Upper lobe of left lung (tissue), 6 donors: Measurements from ENCODE around the gene S1PR5. TPM values are rescaled to one million over a fixed set of nuclear protein-coding genes. Genes with fewer than 3 reads are reported as not detected.

Source experiments
- ATAC-seq, 2 donors: fragments of 200-7000 bp; cut with Tn5 transposase; one replicate each; pipeline ENCODE4 v1.9.1; 2022; ENCODE audit warnings: mild to moderate bottlenecking in 2 of 2, moderate library complexity in 2 of 2; ENCODE audit not compliant: low FRiP score in 2 of 2
- DNase-seq, 2 donors: peaks; one replicate each; pipeline ENCODE4 v3.0.0-alpha.2; 2019 to 2020
- H3K27ac ChIP-seq, 4 donors: fragments of 200-600 bp; sonication (generic); one replicate each; pipeline ENCODE4 v1.5.1; 2016 to 2019
- H3K27me3 ChIP-seq, 4 donors: fragments of 200-600 bp; sonication (generic); one replicate each; pipeline ENCODE4 v1.5.1; 2017 to 2019
- H3K36me3 ChIP-seq, 4 donors: fragments of 200-600 bp; sonication (generic); one replicate each; pipeline ENCODE4 v1.5.1; 2016 to 2019
- H3K4me1 ChIP-seq, 4 donors: fragments of 200-600 bp; sonication (generic); one replicate each; pipeline ENCODE4 v1.5.1; 2018 to 2019
- H3K4me3 ChIP-seq, 4 donors: fragments of 200-600 bp; sonication (generic); one replicate each; pipeline ENCODE4 v1.5.1; 2017 to 2019; ENCODE audit warnings: mild to moderate bottlenecking in 2 of 4, moderate library complexity in 1 of 4
- H3K9me3 ChIP-seq, 4 donors: fragments of 200-600 bp; sonication (generic); one replicate each; pipeline ENCODE4 v1.5.1; 2018 to 2019
- CTCF ChIP-seq, 6 experiments: fragments of 450-650 bp in 4 of 6; fragments of 200-600 bp in 2 of 6; sonication (generic) in 2 of 6; IDR thresholded peaks; one replicate each; pipeline ENCODE4 v1.5.1; 2016 to 2019; ENCODE audit warnings: antibody characterized with exemption in 6 of 6
- EP300 ChIP-seq, 4 donors: sonication (generic); formaldehyde crosslinking; IDR thresholded peaks; one replicate each; pipeline ENCODE4 v1.5.1; 2017; ENCODE audit warnings: antibody characterized with exemption in 4 of 4, control low read depth in 2 of 4
- POLR2A ChIP-seq, 4 donors: fragments of 450-650 bp; IDR thresholded peaks; one replicate each; pipeline ENCODE4 v1.5.1; 2016 to 2017; ENCODE audit warnings: antibody characterized with exemption in 4 of 4, mild to moderate bottlenecking in 2 of 4
- POLR2AphosphoS5 ChIP-seq, 2 donors: sonication (generic); formaldehyde crosslinking; IDR thresholded peaks; one replicate each; pipeline ENCODE4 v1.5.1; 2017; ENCODE audit warnings: antibody characterized with exemption in 2 of 2
- WGBS, 2 donors: methylation state at CpG; one replicate each; pipeline ENCODE4 v1.1.5; 2017 to 2018; 5-methylcytosine and 5-hydroxymethylcytosine counted together
- total RNA-seq, 6 donors: library from RNA; depleted of rRNA in 4 of 6; stranded (reverse); fragments of >200 nt in 4 of 6; gene quantifications; one replicate each; pipeline versions ENCODE4 v1.1.0 to v1.2.1, GENCODE V29; 2016 to 2021
- donor health status: DM: no; HTN: no; CAD: no; lungs with moderate emphysema.
- donor health status: DM: no; HTN: yes; CAD: no; lungs with severe emphysema.

Gene S1PR5
- total RNA-seq, 6 donors from 2014 or later: 0.49 to 2.7 (median 1.8) TPM

DNA sequence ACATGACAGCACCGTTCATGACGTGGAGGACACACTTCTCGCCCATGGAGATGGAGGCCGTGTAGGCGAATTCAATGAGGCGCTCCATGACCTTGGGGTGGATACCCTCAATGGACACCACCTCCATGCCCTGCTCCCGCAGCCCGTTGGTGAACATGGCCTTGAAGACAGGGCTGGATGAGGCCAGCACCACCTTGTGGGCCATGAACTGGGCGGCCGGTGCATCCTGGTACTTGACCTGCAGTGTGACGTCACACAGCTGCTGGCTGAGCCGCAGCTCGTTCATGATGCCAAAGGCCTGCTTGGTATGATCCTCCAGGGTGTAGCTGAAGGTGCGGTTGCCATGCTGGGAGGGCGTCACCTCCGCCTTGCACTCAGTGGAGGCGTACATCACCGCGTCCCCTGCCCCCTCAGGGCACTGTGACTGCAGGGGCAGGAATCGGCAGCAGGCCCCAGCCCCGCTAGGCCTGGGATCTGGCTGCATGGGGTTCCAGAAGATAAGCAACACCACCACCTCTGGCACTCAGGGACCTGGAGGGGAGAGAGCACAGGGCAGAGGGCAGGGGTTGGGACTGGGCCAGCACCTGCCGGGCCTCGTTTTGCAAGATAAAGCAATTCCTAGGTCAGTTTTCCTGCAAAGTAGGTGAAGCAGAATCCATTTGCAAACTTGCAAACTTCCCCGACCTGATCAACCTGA, 17.5 kb downstream of the S1PR5 start:
- Histone ChIP-seq H3K27ac (peak overlapping the region in 3 of 4 donors; percentile 4 to 59 (median 58)), H3K9me3 (no peaks in the 10 kb centered on the region), H3K27me3 (no peaks in the 10 kb centered on the region), H3K4me1 (peaks cover 31 to 59% (median 43%) of the 10 kb centered on the region in 4 donors), H3K36me3 (peaks cover 11 to 47% (median 37%) of the 10 kb centered on the region in 4 donors), H3K4me3 (no peak overlapping the region)
- ATAC-seq (no peak), DNase-seq (peak in 1 of 2 donors; percentile 59)
- TF ChIP-seq EP300 (IDR thresholded peaks at IDR 0.05) (no peak), POLR2AphosphoS5 (IDR thresholded peaks at IDR 0.05) (no peak), CTCF (IDR thresholded peaks at IDR 0.05) (no peak), POLR2A (IDR thresholded peaks at IDR 0.05) (no peak)
- 87 to 91% methylated on average over 21 to 22 of the region's 24 CpGs for WGBS, 2 donors

- no peak for TF ChIP-seq POLR2A (IDR thresholded peaks at IDR 0.05)
- TF ChIP-seq EP300 (IDR thresholded peaks at IDR 0.05): no peak
- TF ChIP-seq CTCF (IDR thresholded peaks at IDR 0.05): no peak
- TF ChIP-seq POLR2AphosphoS5 (IDR thresholded peaks at IDR 0.05): no peak
- H3K4me1 ChIP-seq: peaks cover 31 to 53% (median 41%) of the 10 kb centered on the region in 4 donors
- peaks cover 11 to 68% (median 48%) of the 10 kb centered on the region in 4 donors for H3K36me3 ChIP-seq
- WGBS, 2 donors: 93% methylated on average over 4 of the region's 4 CpGs
- DNase-seq: no peak
- no peaks in the 10 kb centered on the region for H3K27me3 ChIP-seq
- no peaks in the 10 kb centered on the region for H3K9me3 ChIP-seq
- no peak for ATAC-seq
- H3K4me3 ChIP-seq: no peak overlapping the region
- no peak overlapping the region for H3K27ac ChIP-seq
Measured at GRCh38 chr19:10497371-10497770, 19.9 kb downstream of the S1PR5 start.

GRCh38 chr19:10491472-10492047, 25.7 kb downstream of the S1PR5 start:
- ATAC-seq (peak in 1 of 2 donors; percentile 8), DNase-seq (peak in 1 of 2 donors; percentile 85)
- Histone ChIP-seq H3K27ac (no peak overlapping the region), H3K9me3 (no peaks in the 10 kb centered on the region), H3K36me3 (peaks cover 18 to 96% (median 80%) of the 10 kb centered on the region in 4 donors), H3K27me3 (no peaks in the 10 kb centered on the region), H3K4me1 (peaks cover 0 to 4% (median 0%) of the 10 kb centered on the region in 4 donors), H3K4me3 (no peak overlapping the region)
- WGBS, 2 donors: 92 to 94% methylated on average over 7 to 39 of the region's 43 CpGs
- TF ChIP-seq EP300 (IDR thresholded peaks at IDR 0.05) (no peak), POLR2A (IDR thresholded peaks at IDR 0.05) (no peak), POLR2AphosphoS5 (IDR thresholded peaks at IDR 0.05) (no peak), CTCF (IDR thresholded peaks at IDR 0.05) (no peak)

- ATAC-seq (no peak), DNase-seq (no peak)
- TF ChIP-seq POLR2AphosphoS5 (IDR thresholded peaks at IDR 0.05) (no peak), EP300 (IDR thresholded peaks at IDR 0.05) (no peak), POLR2A (IDR thresholded peaks at IDR 0.05) (no peak), CTCF (IDR thresholded peaks at IDR 0.05) (no peak)
- Histone ChIP-seq H3K4me1 (peaks cover 0 to 4% (median 2%) of the 10 kb centered on the region in 4 donors), H3K4me3 (no peak overlapping the region), H3K36me3 (peaks cover 28 to 76% (median 63%) of the 10 kb centered on the region in 4 donors), H3K9me3 (no peaks in the 10 kb centered on the region), H3K27ac (no peak overlapping the region), H3K27me3 (no peaks in the 10 kb centered on the region)
- WGBS, 2 donors: 91 to 92% methylated on average over 13 of the region's 13 CpGs
Measured at GRCh38 chr19:10486551-10486950, 30.7 kb downstream of the S1PR5 start.
